Muscle layer of duodenum (tissue), 2 donors: Measurements from ENCODE around the gene SEPHS1.

Source experiments
- H3K27ac ChIP-seq: one replicate; pipeline ENCODE4 v1.7.0; 2013; ENCODE audit warnings: mild to moderate bottlenecking, low read length
- H3K27me3 ChIP-seq: one replicate; pipeline ENCODE4 v1.7.0; 2013; ENCODE audit warnings: low read depth, mild to moderate bottlenecking, control low read depth, low read length
- H3K36me3 ChIP-seq, 2 donors: one replicate each; pipeline ENCODE4 v1.7.0; 2013; ENCODE audit warnings: low read length in 2 of 2, control low read depth in 1 of 2, mild to moderate bottlenecking in 1 of 2; ENCODE audit not compliant: insufficient read depth in 2 of 2, control insufficient read depth in 1 of 2
- H3K4me1 ChIP-seq, 2 donors: one replicate each; pipeline ENCODE4 v1.7.0; 2013; ENCODE audit warnings: low read length in 2 of 2, mild to moderate bottlenecking in 2 of 2, control low read depth in 1 of 2, moderate library complexity in 1 of 2; ENCODE audit not compliant: insufficient read depth in 2 of 2, control insufficient read depth in 1 of 2
- H3K4me3 ChIP-seq, 2 donors: one replicate each; pipeline ENCODE4 v1.7.0; 2013; ENCODE audit warnings: low read length in 2 of 2, low read depth in 1 of 2, mild to moderate bottlenecking in 1 of 2
- H3K9me3 ChIP-seq, 2 donors: one replicate each; pipeline ENCODE4 v1.7.0; 2013; ENCODE audit warnings: low read length in 2 of 2, control low read depth in 1 of 2, mild to moderate bottlenecking in 1 of 2; ENCODE audit not compliant: control insufficient read depth in 1 of 2
- donor health status: healthy.

SEPHS1 gene

GRCh38 chr10:13356392-13356791, 8.3 kb upstream of the SEPHS1 start:
- Histone ChIP-seq H3K27ac (no peak overlapping the region), H3K9me3 (no peaks in the 10 kb centered on the region), H3K36me3 (no peaks in the 10 kb centered on the region), H3K4me1 (no peaks in the 10 kb centered on the region), H3K27me3 (peaks cover 11% of the 10 kb centered on the region), H3K4me3 (no peak overlapping the region)

- peaks cover 11% of the 10 kb centered on the region for H3K27me3 ChIP-seq
- peaks cover 4 to 6% of the 10 kb centered on the region in 2 donors for H3K4me1 ChIP-seq
Observed at GRCh38 chr10:13354783-13355182, 6.7 kb upstream of the SEPHS1 start.

GRCh38 chr10:13352519-13352918, 4.4 kb upstream of the SEPHS1 start:
- no peaks in the 10 kb centered on the region for H3K36me3 ChIP-seq
- H3K4me1 ChIP-seq, result peaks cover 4 to 9% of the 10 kb centered on the region in 2 donors
- H3K27ac ChIP-seq, result no peak overlapping the region
- peaks cover 11% of the 10 kb centered on the region for H3K27me3 ChIP-seq
- H3K4me3 ChIP-seq, result no peak overlapping the region
- no peaks in the 10 kb centered on the region for H3K9me3 ChIP-seq

More at GRCh38 chr10:13354783-13355182, 6.7 kb upstream of the SEPHS1 start:
- Histone ChIP-seq H3K27ac (no peak overlapping the region), H3K4me3 (no peak overlapping the region), H3K9me3 (no peaks in the 10 kb centered on the region), H3K36me3 (no peaks in the 10 kb centered on the region)

- H3K9me3 ChIP-seq, result no peaks in the 10 kb centered on the region
- H3K27ac ChIP-seq, result no peak overlapping the region
- H3K4me3 ChIP-seq, result no peak overlapping the region
- no peaks in the 10 kb centered on the region for H3K36me3 ChIP-seq
- peaks cover 4 to 9% of the 10 kb centered on the region in 2 donors for H3K4me1 ChIP-seq
- peaks cover 11% of the 10 kb centered on the region for H3K27me3 ChIP-seq
Observed at GRCh38 chr10:13351340-13351915, 3.3 kb upstream of the SEPHS1 start.

GRCh38 chr10:13349463-13350274, 1.6 kb upstream of the SEPHS1 start:
- H3K27me3 ChIP-seq, result peaks cover 11% of the 10 kb centered on the region
- no peaks in the 10 kb centered on the region for H3K36me3 ChIP-seq
- peaks cover 9 to 10% of the 10 kb centered on the region in 2 donors for H3K4me1 ChIP-seq
- H3K4me3 ChIP-seq, result peak overlapping the region; percentile 79 to 91
- no peak overlapping the region for H3K27ac ChIP-seq
- H3K9me3 ChIP-seq, result no peaks in the 10 kb centered on the region

- H3K9me3 ChIP-seq, result no peaks in the 10 kb centered on the region
- no peaks in the 10 kb centered on the region for H3K36me3 ChIP-seq
- peaks cover 10% of the 10 kb centered on the region for H3K27me3 ChIP-seq
- no peak overlapping the region for H3K27ac ChIP-seq
- H3K4me1 ChIP-seq, result peaks cover 9 to 10% of the 10 kb centered on the region in 2 donors
- H3K4me3 ChIP-seq, result peak overlapping the region in 1 of 2 donors; percentile 79
Observed at GRCh38 chr10:13347500-13348156, 465 bp downstream of the SEPHS1 start.

- peaks cover 9 to 10% of the 10 kb centered on the region in 2 donors for H3K4me1 ChIP-seq
- no peaks in the 10 kb centered on the region for H3K9me3 ChIP-seq
- peak overlapping the region; percentile 91 for H3K27ac ChIP-seq
- peaks cover 5% of the 10 kb centered on the region for H3K27me3 ChIP-seq
- peak overlapping the region; percentile 72 to 82 for H3K4me3 ChIP-seq
- H3K36me3 ChIP-seq, result no peaks in the 10 kb centered on the region
Observed at GRCh38 chr10:13347043-13347499, 1.0 kb downstream of the SEPHS1 start.

- Histone ChIP-seq H3K4me1 (peaks cover 9 to 10% of the 10 kb centered on the region in 2 donors), H3K27ac (peak overlapping the region; percentile 91), H3K27me3 (peaks cover under 1% of the 10 kb centered on the region), H3K9me3 (no peaks in the 10 kb centered on the region), H3K4me3 (peak overlapping the region; percentile 72 to 82), H3K36me3 (no peaks in the 10 kb centered on the region)
Observed at GRCh38 chr10:13346283-13347042, 1.6 kb downstream of the SEPHS1 start.

GRCh38 chr10:13340626-13341376, 7.3 kb downstream of the SEPHS1 start:
- Histone ChIP-seq H3K4me3 (no peak overlapping the region), H3K9me3 (no peaks in the 10 kb centered on the region), H3K36me3 (peaks cover 6 to 10% of the 10 kb centered on the region in 2 donors), H3K27ac (no peak overlapping the region), H3K27me3 (no peaks in the 10 kb centered on the region), H3K4me1 (peaks cover 6 to 14% of the 10 kb centered on the region in 2 donors)

GRCh38 chr10:13340068-13340467, 8.0 kb downstream of the SEPHS1 start:
- Histone ChIP-seq H3K9me3 (no peaks in the 10 kb centered on the region), H3K4me1 (peaks cover 5 to 14% of the 10 kb centered on the region in 2 donors), H3K36me3 (peaks cover 7 to 15% of the 10 kb centered on the region in 2 donors), H3K4me3 (no peak overlapping the region), H3K27me3 (no peaks in the 10 kb centered on the region), H3K27ac (no peak overlapping the region)
